GM19438 (cell line): Measurements from ENCODE around the gene SIRT3.

Experiments
- ATAC-seq: cut with Tn5 transposase; IDR thresholded peaks from one replicate; pipeline ENCODE4 v1.9.1; 2021; ENCODE audit warnings: low read depth; ENCODE audit not compliant: unreplicated experiment

Gene SIRT3

DNA sequence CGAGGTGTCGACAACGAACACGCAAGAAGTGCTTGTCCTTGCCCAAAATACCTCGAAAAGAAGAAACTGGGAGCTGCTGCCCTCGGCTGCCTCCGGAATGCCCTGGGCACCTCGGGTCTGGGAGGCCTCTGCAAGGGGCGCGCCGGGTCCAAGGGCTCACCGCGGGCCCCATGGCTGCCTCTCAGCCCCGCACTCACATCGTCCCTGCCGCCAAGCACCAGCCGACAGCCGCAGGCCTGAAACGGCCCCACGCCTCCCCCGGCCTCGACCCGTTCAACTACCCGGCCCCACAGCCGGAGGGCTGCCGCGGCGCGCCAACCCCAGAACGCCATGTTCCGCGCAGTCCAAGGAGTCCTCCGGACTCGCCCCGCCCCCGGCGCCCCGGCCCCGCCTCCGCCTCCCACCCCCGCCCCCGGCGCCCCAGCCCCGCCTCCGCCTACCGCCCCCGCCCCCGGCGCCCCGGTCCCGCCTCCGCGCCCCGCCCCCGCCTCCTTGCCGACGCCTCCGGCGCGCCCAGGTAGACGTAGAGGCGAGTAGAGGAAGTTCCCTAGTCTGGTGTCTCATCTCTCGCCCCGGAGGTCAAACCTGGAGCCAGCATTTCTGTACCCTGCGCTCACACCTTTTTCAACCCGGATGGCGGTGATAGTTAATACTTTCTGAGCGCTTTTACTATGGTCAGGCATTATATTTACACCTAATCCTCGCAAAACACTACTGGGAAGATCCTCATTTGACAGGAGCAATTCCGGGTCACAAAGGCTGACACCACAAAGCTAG lies at the start of gene SIRT3:
Gene SIRT3, minus strand, starts transcription at position 346 of the 777 bp plus-strand sequence. Its CDS starts 14 bp downstream, at position 332.
- ATAC-seq, result peak; percentile 80

DNA sequence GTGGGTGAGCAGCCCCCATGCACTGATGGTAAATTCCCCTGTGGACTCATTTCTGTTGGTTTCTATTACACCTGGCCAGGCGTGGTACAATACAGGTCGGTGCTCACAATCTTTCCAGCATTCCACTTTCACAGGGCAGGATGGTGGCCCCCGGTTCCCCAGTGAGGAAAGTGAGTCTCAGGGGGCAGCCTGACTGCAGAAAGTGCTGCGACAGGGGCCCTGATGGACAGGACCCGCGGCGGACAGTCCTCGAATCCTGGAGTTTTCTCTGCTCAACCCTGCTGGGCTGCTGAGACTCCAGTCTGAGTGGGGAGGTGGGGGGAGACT lies 49.7 kb upstream of the SIRT3 start:
- ATAC-seq, result no peak

DNA sequence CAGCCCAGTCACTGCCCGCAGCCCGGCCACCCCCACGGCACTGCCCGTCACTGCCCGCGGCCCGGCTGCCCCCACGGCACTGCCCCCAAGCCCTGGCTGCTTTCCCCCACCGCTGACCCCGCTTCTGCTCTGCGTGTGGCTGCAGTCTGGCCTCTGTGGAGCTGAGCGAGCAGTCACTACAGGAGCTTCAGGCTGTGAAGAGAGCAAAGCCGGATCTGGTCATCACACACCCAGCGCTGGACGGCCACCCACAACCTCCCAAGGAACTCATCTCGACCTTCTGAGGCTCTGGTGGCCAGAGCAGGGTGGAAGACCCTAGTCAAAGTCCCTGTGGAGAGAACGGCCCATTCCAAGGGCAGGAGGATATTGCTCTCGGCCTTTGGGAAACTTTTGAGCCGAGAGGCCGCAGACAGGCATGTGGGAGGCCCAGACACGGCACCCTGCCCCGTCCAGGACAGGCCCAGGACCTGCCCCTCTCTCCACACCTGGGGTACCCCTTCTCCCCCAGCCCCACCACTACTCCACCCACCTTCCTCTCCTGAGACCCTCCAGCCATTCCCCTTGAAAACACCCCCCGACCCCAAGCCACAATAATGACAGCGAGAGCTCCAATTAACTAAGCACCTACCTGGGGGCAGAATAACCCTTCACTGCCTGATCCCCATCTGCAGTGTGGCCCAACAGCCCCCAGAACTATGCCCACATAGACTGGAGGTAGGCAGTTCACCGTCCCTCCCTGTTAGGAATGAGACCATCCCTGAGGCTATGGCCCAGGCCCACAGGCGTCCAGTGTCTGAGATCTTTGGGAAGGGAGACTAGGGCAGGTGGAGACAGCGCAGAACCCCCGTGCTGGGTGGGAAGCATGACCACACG lies 49.1 kb upstream of the SIRT3 start:
- no peak for ATAC-seq

DNA sequence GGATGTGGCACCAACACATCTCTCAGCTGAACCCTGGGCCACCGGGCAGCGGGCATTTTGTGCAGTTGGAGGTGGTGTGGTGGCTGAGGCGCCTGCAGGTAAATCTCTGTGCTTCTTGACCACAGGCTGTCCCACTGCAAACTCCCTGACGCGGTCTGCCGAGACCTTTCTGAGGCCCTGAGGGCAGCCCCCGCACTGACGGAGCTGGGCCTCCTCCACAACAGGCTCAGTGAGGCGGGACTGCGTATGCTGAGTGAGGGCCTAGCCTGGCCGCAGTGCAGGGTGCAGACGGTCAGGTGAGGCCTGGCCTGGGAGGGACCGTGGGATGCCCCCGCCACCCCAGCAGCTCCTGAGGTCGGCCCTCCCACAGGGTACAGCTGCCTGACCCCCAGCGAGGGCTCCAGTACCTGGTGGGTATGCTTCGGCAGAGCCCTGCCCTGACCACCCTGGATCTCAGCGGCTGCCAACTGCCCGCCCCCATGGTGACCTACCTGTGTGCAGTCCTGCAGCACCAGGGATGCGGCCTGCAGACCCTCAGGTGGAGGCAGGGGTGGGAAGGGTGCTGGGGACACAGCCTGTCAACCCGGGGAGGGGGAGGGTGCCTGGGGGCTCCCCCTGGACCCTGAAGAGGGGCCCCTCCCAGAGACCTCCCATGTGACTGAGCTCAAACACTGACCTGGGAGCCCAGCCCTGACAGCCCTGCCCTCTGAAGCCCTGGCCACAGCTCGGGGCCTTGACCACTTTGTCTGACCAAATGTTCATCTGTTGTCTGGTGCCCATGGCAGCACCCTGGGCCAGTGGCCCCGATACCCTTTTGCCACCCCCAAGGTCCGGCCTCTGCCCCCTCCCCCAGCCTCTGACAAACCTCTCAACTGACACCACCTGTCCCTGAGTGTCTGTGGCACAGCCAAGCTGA lies 48.2 kb upstream of the SIRT3 start:
- no peak for ATAC-seq

DNA sequence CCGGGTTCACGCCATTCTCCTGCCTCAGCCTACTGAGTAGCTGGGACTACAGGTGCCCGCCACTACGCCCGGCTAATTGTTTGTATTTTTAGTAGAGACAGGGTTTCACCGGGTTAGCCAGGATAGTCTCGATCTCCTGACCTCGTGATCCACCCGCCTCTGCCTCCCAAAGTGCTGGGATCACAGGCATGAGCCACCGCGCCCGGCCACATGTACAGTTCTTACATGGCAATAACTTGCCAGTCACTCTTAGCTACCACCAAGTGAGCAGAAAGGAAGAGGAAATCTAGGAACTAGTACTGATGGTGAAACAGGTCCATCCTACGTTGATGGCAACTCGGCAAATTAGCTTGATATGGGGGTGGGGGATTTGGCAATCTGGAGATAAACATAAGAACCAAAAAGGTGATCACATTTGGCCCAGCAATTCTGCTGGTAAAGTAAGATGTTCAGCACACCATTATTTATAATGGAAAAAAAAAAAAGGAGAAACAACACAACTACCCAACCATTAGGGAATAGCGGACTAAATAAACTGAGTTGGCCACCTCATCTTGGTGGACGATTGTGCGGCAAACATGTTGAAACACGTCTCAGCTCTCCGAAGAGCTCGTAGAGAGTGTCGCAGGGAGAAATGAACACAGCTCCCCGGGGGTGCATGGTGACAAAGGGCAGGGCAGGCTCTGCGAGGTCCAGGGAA lies 47.4 kb upstream of the SIRT3 start:
- ATAC-seq, result no peak

DNA sequence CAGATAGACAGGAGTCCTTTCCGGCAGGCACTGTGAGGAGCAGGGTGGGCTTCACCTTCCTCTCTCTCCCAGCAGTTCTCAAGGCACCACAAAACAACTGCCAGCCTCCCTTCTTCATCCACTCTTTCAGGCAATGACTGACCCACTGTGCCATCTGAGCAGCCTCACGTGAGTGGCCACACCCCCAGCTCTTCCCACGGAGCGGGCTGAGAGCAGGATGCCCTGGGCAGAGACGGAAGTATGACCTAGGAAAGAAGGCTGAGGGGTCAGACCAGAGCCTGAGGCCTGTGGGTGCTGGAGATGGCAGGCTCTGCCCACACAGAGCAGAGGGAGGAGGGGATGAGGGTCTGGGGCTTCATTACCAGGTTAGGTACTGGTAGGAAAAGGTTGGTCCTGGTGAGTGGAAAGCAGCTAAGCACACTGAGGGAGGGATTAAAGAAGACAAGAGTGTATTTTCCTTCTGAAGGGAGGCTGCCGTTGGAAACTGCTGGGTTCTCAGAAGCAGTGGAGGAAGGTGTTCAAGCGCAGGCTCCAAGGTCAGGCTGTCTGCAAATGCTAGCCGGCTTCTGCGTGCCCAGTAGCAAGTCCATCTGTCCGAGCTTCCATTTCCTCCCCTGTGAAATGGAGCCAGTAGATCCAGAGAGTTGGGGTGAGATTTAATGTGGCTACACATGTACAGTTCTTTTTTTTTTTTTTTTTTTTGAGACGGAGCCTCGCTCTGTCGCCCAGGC lies 46.7 kb upstream of the SIRT3 start:
- ATAC-seq, result no peak

DNA sequence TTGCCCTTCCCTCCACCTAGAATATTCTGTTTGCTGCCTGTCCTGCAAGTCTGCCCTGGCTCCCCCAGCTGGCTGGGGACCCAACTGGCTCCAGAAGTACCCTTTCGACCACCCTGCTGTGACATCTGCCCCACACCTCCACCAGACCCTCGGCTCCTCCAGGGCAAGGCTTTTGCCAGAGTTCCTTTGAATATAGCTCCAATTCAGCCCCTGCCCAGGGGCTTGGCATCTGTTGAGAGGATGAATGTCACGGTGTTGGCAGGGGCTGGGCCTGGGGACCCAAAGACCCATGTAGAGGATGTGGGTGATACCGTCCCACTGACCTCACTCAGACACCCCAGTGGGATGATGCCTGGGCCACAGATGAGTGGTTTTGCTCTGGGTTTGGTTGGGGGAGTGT lies 46.0 kb upstream of the SIRT3 start:
- ATAC-seq, result no peak

DNA sequence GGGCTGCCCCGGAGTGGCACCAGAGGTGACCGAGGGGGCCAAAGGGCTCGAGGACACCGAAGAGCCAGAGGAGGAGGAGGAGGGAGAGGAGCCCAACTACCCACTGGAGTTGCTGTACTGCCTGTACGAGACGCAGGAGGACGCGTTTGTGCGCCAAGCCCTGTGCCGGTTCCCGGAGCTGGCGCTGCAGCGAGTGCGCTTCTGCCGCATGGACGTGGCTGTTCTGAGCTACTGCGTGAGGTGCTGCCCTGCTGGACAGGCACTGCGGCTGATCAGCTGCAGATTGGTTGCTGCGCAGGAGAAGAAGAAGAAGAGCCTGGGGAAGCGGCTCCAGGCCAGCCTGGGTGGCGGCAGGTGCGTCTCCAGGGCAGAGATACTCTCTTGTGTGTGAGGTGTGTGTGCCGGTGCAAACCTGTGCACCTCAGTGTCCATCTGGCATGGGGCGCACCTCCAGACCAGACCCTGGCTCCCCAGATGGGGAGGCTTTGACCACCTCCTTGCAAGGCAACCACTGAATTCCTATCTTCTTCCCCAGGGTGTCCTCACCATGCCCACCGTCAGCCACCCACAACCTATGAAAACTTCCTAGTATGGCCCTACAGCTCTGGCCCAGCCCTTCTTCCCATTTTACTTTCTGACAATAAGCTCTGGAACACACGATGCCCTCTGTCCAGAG lies 45.5 kb upstream of the SIRT3 start:
- no peak for ATAC-seq

DNA sequence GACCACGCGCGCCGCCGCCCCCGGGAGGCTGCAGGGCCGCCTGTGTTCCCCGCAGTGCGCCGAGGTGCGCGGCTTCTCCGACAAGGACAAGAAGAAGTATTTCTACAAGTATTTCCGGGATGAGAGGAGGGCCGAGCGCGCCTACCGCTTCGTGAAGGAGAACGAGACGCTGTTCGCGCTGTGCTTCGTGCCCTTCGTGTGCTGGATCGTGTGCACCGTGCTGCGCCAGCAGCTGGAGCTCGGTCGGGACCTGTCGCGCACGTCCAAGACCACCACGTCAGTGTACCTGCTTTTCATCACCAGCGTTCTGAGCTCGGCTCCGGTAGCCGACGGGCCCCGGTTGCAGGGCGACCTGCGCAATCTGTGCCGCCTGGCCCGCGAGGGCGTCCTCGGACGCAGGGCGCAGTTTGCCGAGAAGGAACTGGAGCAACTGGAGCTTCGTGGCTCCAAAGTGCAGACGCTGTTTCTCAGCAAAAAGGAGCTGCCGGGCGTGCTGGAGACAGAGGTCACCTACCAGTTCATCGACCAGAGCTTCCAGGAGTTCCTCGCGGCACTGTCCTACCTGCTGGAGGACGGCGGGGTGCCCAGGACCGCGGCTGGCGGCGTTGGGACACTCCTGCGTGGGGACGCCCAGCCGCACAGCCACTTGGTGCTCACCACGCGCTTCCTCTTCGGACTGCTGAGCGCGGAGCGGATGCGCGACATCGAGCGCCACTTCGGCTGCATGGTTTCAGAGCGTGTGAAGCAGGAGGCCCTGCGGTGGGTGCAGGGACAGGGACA lies 44.8 kb upstream of the SIRT3 start:
- no peak for ATAC-seq

DNA sequence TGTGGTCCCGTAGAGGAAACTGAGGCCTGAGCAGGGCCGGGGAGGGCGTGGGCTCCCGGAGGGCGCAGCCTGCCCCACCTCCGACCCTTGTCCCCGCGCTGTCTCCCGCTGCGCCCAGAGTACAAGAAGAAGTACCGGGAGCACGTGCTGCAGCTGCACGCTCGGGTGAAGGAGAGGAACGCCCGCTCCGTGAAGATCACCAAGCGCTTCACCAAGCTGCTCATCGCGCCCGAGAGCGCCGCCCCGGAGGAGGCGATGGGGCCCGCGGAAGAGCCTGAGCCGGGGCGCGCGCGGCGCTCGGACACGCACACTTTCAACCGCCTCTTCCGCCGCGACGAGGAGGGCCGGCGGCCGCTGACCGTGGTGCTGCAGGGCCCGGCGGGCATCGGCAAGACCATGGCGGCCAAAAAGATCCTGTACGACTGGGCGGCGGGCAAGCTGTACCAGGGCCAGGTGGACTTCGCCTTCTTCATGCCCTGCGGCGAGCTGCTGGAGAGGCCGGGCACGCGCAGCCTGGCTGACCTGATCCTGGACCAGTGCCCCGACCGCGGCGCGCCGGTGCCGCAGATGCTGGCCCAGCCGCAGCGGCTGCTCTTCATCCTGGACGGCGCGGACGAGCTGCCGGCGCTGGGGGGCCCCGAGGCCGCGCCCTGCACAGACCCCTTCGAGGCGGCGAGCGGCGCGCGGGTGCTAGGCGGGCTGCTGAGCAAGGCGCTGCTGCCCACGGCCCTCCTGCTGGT lies 44.0 kb upstream of the SIRT3 start:
- no peak for ATAC-seq

DNA sequence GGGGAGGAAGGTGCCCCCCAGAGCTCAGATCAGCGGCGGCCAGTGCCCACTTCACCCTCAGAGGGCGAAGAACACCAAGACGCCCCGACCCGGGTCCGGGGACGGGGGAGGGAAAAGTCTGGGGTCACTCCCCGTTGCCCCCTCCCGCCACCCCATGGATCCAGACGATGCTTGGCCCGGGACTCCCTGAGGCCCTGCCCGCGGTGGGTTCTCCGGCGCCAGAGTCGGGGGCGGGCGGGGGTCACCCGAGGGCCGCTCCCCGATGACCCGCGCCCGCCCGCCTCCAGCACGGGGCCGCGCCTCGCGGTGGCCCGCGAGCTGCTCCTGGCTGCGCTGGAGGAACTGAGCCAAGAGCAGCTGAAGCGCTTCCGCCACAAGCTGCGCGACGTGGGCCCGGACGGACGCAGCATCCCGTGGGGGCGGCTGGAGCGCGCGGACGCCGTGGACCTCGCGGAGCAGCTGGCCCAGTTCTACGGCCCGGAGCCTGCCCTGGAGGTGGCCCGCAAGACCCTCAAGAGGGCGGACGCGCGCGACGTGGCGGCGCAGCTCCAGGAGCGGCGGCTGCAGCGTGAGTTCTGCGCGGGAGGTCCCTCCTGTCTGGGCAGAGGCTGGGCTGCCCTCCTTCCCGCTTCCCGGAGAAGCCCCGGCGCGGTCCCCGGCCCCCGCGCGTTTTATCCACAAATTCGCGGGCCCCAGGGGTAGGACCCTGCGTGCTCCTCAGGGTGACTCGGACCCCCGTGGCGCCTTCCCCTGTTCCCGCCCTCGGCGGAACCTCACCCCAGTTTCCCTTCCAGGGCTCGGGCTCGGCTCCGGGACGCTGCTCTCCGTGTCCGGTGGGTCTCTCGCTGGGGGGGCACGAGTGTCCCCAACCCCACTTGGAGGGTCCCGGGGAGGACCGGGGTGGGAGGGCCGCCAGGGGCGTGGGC lies 43.2 kb upstream of the SIRT3 start:
- no peak for ATAC-seq

DNA sequence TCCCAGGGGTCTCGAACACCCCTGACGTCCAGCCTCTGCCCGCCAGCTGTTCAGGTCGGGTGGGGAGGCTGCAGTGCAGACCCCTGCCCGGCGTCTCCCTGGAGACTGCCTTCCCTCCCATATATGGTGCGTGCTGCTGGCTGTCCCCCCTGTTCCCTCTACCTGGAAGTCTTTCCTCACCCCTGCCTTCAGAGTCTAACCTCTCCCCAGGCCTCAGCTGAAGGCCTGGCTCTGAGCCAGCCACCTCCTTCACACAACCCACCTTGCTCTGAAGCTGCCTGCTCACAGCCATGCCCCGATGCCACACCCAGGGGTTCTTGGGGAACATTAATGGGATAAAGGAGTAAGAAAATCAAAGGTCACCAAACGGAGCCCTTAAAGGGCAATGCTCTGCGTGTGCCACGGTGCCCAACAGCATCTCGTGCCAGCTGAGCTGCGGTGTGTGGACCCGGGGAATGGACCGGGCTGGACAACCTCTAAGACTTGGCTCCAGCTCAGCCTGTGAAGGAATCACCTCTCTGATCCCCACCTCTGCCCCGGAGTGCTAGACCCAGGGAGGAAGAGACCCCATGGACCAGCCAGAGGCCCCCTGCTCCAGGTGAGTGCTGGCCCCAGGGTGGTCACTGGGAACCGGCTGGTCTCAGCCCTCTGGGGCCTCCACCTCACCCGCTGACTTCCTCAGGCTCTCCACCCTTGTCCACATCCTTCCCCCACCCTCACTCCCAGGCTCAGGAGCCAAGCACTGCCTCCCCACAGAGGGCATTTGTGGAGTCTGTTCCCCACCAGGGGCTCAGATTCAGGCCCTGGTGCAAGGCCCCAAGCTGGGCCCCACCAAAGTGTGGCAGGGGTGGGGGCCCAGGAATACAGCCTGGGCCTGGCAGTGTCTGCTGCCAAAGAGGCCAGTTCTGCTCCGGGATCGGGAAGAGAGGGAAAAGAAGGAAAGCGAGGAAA lies 42.1 kb upstream of the SIRT3 start, which contains the start of gene NLRP6:
Gene NLRP6, plus strand, starts transcription at position 407 of the 951 bp plus-strand sequence. Its CDS starts 163 bp downstream, at position 570.
- ATAC-seq, result no peak

DNA sequence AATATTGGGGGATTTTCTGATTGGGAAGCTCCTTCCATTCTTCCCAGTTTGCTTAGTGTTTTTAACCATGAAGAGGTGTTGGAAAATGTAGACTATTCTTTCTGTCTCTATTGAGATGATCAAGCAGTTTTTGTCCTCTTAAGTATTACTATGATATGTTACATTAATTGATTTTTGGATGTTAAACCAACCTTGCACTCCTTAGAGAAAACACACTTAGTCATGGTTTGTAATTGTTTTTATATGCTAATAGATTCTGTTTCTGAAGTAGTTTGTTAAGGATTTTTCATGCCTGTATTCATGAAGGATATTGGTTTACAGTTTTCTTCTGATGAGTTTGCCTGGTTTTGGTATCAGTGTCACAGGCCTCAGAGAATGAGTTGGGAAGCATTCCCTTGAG lies 40.1 kb upstream of the SIRT3 start:
- ATAC-seq, result no peak

DNA sequence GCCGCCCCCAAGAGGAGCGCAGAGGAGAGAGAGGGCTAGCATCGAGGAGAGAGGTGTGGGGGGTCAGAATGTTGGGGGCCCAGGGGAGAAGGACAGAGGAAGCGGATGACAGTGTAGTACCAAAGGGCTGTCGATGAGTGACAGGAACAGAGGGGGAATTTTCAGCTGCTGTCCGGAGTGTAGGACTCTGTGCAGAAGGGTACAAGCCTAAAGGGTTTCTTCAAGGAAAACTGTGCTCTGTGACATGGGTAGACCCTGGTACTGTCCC lies 36.7 kb upstream of the SIRT3 start:
- ATAC-seq, result no peak

DNA sequence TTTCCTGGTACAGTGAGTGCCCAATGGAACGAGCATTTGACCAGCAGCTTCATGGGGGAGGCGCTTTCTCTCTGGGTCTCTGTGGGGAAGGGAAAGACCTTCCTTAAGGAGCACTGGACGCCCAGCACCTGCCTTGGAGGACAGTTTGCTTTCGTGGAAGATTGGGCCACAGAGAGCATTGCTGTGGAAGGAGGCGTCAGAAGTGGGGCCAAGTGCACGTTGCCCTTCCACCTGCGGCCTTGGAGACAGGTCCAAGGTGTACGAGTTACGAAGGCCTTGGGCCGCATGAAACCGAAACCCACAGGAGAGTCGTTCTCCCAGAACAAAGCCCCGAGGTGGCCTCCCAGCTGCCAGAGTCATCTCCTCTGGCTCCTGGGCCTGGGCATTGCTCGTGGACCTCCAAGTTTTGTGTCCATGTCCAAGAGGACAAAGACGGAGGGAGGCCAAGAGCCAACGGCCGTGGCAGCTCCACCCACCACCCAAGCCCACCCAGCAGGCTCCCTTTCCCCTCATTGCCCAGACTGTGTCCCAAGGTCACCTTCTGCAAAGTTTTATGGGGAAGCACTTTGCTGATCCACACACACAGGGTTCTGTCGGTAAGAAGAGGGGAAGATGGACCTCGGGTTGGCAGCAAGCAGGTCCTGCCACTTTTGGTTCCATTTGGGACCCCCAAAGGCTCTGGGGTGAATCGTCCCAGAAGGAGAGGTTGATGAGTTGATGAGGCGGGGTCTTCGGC lies 36.2 kb upstream of the SIRT3 start:
- ATAC-seq, result no peak
